Effector memory CD4-positive, alpha-beta T cell (primary cell): ENCODE measurements around the gene ST6GALNAC2.
"Not testable (repeated sequence)": the region's sequence is repeated elsewhere in the genome, so short reads cannot be mapped to it uniquely, and the experiment has no call there.

Source experiments
- DNase-seq, 3 donors: peaks; one replicate each; pipeline ENCODE4 v3.0.0-alpha.2; 2020
- H3K27ac ChIP-seq: 2 replicates; pipeline ENCODE4 v1.7.0; 2013; ENCODE audit warnings: mild to moderate bottlenecking, low read length, moderate library complexity; ENCODE audit not compliant: insufficient read depth, poor library complexity, severe bottlenecking
- H3K27me3 ChIP-seq: replicated peaks from 2 replicates; pipeline ENCODE4 v1.7.0; 2013; ENCODE audit warnings: mild to moderate bottlenecking, low read length; ENCODE audit not compliant: insufficient read depth, control insufficient read depth, poor library complexity, severe bottlenecking
- H3K36me3 ChIP-seq: 2 replicates; pipeline ENCODE4 v1.7.0; 2013; ENCODE audit warnings: mild to moderate bottlenecking, low read length, moderate library complexity; ENCODE audit not compliant: control insufficient read depth, insufficient read depth
- H3K4me1 ChIP-seq: 2 replicates; pipeline ENCODE4 v1.7.0; 2013; ENCODE audit warnings: low read length, mild to moderate bottlenecking; ENCODE audit not compliant: control insufficient read depth, insufficient read depth, poor library complexity, severe bottlenecking
- H3K4me3 ChIP-seq: 2 replicates; pipeline ENCODE4 v1.7.0; 2013; ENCODE audit warnings: low read length, low read depth, mild to moderate bottlenecking; ENCODE audit not compliant: insufficient read depth, poor library complexity, severe bottlenecking
- H3K9me3 ChIP-seq: 2 replicates; pipeline ENCODE4 v1.7.0; 2013; ENCODE audit warnings: mild to moderate bottlenecking, low read length, moderate library complexity; ENCODE audit not compliant: control insufficient read depth

ST6GALNAC2 gene

DNA sequence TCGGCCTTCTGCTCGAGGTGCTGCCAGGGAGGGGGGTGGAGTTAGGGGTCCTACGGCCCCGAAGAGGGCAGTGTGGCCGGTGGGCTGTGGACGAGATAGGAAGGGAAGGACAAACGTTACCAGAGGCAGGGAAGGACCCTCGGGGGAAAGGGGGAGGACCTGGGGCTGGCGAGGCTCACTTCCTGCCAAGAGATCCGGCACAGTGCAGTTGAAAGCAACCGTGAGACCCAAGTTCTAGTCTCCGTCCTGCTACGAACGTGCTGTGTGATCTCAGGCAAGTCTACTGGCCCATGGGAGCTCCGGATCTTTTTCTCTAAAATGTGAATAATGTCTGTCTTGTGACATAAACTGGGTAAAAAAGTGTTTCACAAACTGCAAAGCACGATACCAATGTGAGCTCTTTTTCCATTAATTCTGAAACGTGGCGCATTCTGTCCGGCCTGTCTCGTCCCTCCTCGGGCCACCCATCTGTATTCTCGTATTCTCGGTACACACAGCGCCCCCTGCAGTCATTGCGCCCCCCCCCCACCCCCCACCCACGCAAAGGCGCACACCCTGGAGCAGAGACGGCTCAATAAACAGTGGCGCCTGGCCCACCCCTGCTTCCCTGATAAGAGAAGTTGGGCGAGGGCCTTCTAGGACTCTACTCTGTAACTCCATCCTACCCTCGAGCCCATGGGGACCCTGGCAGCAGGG lies 57.0 kb downstream of the ST6GALNAC2 start:
- Histone ChIP-seq H3K27ac (peak overlapping the region; percentile 32), H3K9me3 (no peaks in the 10 kb centered on the region), H3K27me3 (no peaks in the 10 kb centered on the region), H3K4me3 (no peak overlapping the region), H3K36me3 (no peaks in the 10 kb centered on the region), H3K4me1 (peaks cover 19% of the 10 kb centered on the region)
- DNase-seq, result no peak

- Histone ChIP-seq H3K4me3 (no peak overlapping the region), H3K27ac (peak overlapping the region; percentile 32), H3K36me3 (no peaks in the 10 kb centered on the region), H3K27me3 (no peaks in the 10 kb centered on the region), H3K4me1 (peaks cover 23% of the 10 kb centered on the region), H3K9me3 (no peaks in the 10 kb centered on the region)
- no peak for DNase-seq
These were observed 57.5 kb downstream of the ST6GALNAC2 start for GRCh38 chr17:76528156-76528527.

DNA sequence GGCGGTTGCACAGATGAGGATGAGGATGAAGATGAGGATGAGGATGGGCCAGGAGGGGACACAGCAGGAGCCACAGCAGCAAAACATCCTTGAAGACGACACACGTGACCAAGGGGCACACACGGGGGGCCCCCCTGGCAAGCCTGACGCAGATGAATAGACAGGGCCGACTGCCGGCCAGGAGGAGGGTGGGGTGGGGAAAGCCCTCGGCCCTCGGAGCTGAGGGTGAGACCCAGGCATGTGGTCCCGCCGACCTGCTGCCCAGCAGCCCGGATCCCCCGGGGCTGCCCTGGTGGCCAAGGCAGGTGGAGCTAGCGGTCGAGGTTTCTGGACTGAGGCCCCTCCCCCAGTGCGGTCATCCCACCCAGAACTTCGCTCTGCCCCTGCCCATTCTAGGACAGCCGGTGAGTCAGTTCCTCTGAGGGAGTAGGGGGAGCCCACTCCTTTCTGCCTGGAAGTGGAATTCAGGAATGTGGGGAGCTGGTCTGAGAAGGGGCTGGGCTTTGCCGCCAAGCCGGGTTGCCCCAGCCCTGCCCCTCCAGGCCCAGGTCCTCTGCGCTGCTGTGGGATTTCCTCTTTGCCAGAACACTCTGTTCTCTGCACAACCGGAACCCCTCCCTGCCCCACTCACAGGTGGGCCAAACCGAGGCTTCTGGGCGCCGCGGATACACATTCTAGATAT lies 58.1 kb downstream of the ST6GALNAC2 start:
- Histone ChIP-seq H3K4me3 (no peak overlapping the region), H3K9me3 (no peaks in the 10 kb centered on the region), H3K4me1 (peaks cover 28% of the 10 kb centered on the region), H3K36me3 (no peaks in the 10 kb centered on the region), H3K27me3 (no peaks in the 10 kb centered on the region), H3K27ac (no peak overlapping the region)
- DNase-seq, result peak; percentile 12 to 27 (median 12)

- not testable (repeated sequence) for H3K27me3 ChIP-seq, H3K4me3 ChIP-seq, H3K9me3 ChIP-seq, DNase-seq, H3K27ac ChIP-seq, H3K36me3 ChIP-seq
- H3K4me1 ChIP-seq, result peaks cover 28% of the 10 kb centered on the region
These were observed 58.6 kb downstream of the ST6GALNAC2 start for GRCh38 chr17:76527016-76527415.

GRCh38 chr17:76525513-76525833 lies 60.2 kb downstream of the ST6GALNAC2 start:
- peaks cover 28% of the 10 kb centered on the region for H3K4me1 ChIP-seq
- not testable (repeated sequence) for H3K36me3 ChIP-seq, H3K9me3 ChIP-seq, DNase-seq, H3K4me3 ChIP-seq, H3K27me3 ChIP-seq, H3K27ac ChIP-seq

- no peak overlapping the region for H3K27ac ChIP-seq
- no peaks in the 10 kb centered on the region for H3K36me3 ChIP-seq
- no peak for DNase-seq
- no peak overlapping the region for H3K4me3 ChIP-seq
- H3K27me3 ChIP-seq, result no peaks in the 10 kb centered on the region
- no peaks in the 10 kb centered on the region for H3K9me3 ChIP-seq
- peaks cover 28% of the 10 kb centered on the region for H3K4me1 ChIP-seq
These were observed 60.8 kb downstream of the ST6GALNAC2 start for GRCh38 chr17:76524598-76525512.

- peak; percentile 65 to 74 (median 69) for DNase-seq
- Histone ChIP-seq H3K36me3 (no peaks in the 10 kb centered on the region), H3K27me3 (no peaks in the 10 kb centered on the region), H3K27ac (no peak overlapping the region), H3K4me3 (no peak overlapping the region), H3K4me1 (peaks cover 20% of the 10 kb centered on the region), H3K9me3 (no peaks in the 10 kb centered on the region)
These were observed 62.3 kb downstream of the ST6GALNAC2 start for GRCh38 chr17:76523084-76524037.

- not testable (repeated sequence) for H3K27me3 ChIP-seq, DNase-seq, H3K9me3 ChIP-seq, H3K36me3 ChIP-seq, H3K27ac ChIP-seq, H3K4me3 ChIP-seq
- H3K4me1 ChIP-seq, result peaks cover 26% of the 10 kb centered on the region
These were observed 64.0 kb downstream of the ST6GALNAC2 start for GRCh38 chr17:76521683-76522082.

DNA sequence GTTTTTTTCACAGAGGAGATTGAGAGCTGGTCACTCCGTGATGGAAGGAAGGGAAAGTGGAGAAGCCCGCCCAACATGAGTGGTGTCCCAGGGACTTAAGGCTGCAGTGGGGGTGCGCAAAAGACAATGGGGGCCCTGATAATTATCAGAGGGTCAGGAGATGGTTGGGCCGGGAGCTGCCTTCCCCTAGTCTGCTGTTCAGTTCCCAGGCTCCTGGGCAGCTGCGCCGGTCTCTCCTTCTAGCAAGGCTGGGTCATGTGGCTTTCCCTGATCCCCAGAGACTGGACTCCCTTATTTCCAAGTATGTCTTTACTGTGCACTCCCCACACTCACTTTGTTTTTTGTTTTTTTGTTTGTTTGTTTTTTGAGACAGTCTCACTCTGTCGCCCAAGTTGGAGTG lies 64.4 kb downstream of the ST6GALNAC2 start:
- Histone ChIP-seq H3K27me3 (no peaks in the 10 kb centered on the region), H3K4me3 (no peak overlapping the region), H3K9me3 (no peaks in the 10 kb centered on the region), H3K4me1 (peaks cover 30% of the 10 kb centered on the region), H3K36me3 (no peaks in the 10 kb centered on the region), H3K27ac (no peak overlapping the region)
- no peak for DNase-seq
